Measurements from ENCODE around the gene TAS1R3. TPM values are rescaled to one million over a fixed set of nuclear protein-coding genes. Genes with fewer than 3 reads are reported as not detected.
A peak's percentile ranks its signal among the peaks of the same experiment; 100 is the strongest.
"Not testable (repeated sequence)": the region's sequence is repeated elsewhere in the genome, so short reads cannot be mapped to it uniquely, and the experiment has no call there.

Gene TAS1R3
- total RNA-seq, 2 experiments from 2014 or later, result 0.75 to 0.78 TPM

DNA sequence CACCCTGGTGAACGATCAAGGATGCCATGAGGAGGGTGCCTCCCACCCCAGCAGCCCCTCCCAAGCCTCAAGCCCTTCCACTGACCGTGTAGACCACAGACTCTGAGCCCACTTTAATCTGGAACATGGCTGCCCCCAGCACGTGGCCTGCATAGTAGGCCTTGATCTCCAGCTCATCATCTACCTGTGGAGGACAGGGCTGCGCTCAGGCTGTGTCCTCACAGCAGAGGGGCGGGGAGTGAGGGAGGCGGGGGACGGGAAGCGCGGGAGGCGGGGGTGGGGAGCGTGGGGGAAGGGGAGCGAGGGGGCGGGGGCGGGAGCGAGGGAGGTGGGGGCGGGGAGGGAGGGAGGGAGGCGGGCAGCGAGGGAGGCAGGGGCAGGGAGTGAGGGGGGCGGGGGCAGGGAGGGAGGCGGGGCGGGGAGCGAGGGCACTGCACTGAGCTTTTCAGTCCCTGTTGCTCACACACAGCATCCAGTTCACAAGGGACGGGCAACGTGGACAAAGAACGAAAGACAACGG is 15.6 kb upstream of the TAS1R3 start:
- ChIA-PET CTCF (no interaction called here), POLR2A (interaction anchor here (1.0 to 1.4 kb wide), 2 partner anchors 56 to 84 kb away, joined by 3 read pairs; partner anchors contain the start of gene CCNL2)
- H3K27me3 Mint-ChIP-seq, result no peaks in the 10 kb centered on the region
- peaks cover 9% of the 10 kb centered on the region for H3K4me1 Mint-ChIP-seq
- H3K9me3 Mint-ChIP-seq, result no peaks in the 10 kb centered on the region
- no peak for DNase-seq
- peaks cover 37% of the 10 kb centered on the region for H3K36me3 Mint-ChIP-seq (ENCODE audit: low read depth)
- no peak overlapping the region for H3K4me3 Mint-ChIP-seq
- no peak overlapping the region for H3K27ac Mint-ChIP-seq

- H3K27ac Mint-ChIP-seq, H3K4me1 Mint-ChIP-seq, H3K27me3 Mint-ChIP-seq, CTCF ChIA-PET, H3K9me3 Mint-ChIP-seq, DNase-seq, H3K4me3 Mint-ChIP-seq: not testable (repeated sequence)
- peaks cover 35% of the 10 kb centered on the region for H3K36me3 Mint-ChIP-seq (ENCODE audit: low read depth)
- POLR2A ChIA-PET, result interaction anchor here (1.0 to 1.4 kb wide), 2 partner anchors 55 to 83 kb away, joined by 3 read pairs; partner anchors contain the start of gene CCNL2
Observed at GRCh38 chr1:1316199-1316598, 14.9 kb upstream of the TAS1R3 start.

GRCh38 chr1:1317420-1317819 is 13.7 kb upstream of the TAS1R3 start:
- ChIA-PET CTCF (no interaction called here), POLR2A (no interaction called here)
- Mint-ChIP-seq H3K4me1 (peaks cover 17% of the 10 kb centered on the region), H3K4me3 (no peak overlapping the region), H3K27me3 (no peaks in the 10 kb centered on the region), H3K27ac (no peak overlapping the region), H3K36me3 (ENCODE audit: low read depth) (peaks cover 38% of the 10 kb centered on the region), H3K9me3 (no peaks in the 10 kb centered on the region)
- DNase-seq, result no peak

DNA sequence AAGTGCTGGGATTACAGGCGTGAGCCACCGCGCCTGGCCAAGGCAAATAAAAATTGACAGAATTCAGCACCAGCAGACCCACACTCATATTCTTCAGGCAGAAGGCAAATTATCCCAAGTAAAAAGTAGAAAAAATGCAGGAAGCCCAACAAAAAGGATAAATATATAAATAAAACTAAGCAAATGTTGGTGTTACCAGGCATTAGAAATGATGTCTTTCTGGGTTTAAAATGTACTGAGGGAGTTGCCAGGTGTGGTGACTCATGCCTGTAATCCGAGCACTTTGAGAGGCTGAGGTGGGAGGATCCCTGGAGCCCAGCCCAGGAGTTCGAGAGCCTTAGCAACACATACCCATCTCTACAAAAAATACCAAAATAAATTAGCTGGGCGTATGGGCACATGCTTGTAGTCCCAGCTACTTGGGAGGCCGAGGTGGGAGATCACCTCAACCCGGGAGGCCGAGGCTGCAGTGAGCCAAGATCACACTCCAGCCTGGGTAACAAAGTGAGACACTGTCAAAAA is 12.9 kb upstream of the TAS1R3 start:
- H3K9me3 Mint-ChIP-seq, result no peaks in the 10 kb centered on the region
- H3K4me1 Mint-ChIP-seq, result peaks cover 21% of the 10 kb centered on the region
- ChIA-PET POLR2A (no interaction called here), CTCF (no interaction called here)
- H3K36me3 Mint-ChIP-seq (ENCODE audit: low read depth), result peaks cover 33% of the 10 kb centered on the region
- no peak overlapping the region for H3K4me3 Mint-ChIP-seq
- no peak overlapping the region for H3K27ac Mint-ChIP-seq
- DNase-seq, result no peak
- no peaks in the 10 kb centered on the region for H3K27me3 Mint-ChIP-seq

DNA sequence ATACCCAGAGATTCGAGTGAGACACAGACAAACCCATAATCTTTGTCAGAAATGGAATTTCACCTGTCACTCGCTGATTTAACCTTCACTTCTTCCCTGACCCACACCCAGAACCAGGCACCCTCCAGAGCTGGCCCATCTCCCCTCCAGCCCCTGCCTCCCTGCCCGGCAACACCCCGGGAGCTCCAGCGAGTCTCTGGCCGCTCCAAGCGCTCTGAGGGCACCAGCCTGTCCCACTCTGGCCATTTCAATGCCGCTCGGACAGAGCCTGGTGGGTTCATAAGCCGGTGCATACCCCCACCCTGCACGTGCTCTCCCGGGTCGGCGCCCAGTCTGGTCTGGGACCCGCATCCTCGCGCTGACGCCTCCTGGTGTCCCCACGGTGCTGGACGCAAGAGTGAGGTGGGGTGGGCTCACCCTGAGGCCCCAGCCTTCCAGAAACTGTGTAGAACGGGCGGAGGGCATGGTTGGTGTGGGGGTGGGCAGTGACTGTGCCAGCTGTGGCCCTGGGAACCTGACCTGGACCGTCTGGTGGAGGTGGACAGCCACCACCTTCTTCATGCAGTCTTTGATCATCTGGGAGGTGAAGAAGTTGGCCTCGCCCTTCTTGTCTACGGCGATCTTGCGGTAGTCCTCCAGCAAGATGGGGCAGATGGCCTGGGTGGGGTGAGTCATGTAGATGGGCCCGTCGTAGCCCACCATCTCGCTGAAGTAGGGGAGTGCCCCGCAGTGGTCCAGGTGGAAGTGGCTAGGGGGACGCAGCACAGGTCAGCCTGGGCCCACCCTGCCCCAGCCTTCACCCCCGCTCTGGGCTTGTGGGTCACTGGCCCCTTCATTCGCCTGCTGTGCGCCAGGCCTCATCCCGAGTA is 12.1 kb upstream of the TAS1R3 start:
- peaks cover 26% of the 10 kb centered on the region for H3K4me1 Mint-ChIP-seq
- H3K36me3 Mint-ChIP-seq (ENCODE audit: low read depth), result peaks cover 34% of the 10 kb centered on the region
- H3K9me3 Mint-ChIP-seq, result no peaks in the 10 kb centered on the region
- H3K27me3 Mint-ChIP-seq, result no peaks in the 10 kb centered on the region
- no peak for DNase-seq
- no peak overlapping the region for H3K4me3 Mint-ChIP-seq
- CTCF ChIA-PET, result no interaction called here
- POLR2A ChIA-PET, result no interaction called here
- H3K27ac Mint-ChIP-seq, result no peak overlapping the region

GRCh38 chr1:1319646-1319941 is 11.5 kb upstream of the TAS1R3 start:
- ChIA-PET POLR2A (no interaction called here), CTCF (no interaction called here)
- peaks cover 34% of the 10 kb centered on the region for H3K36me3 Mint-ChIP-seq (ENCODE audit: low read depth)
- peaks cover 28% of the 10 kb centered on the region for H3K4me1 Mint-ChIP-seq
- no peak for DNase-seq
- H3K27me3 Mint-ChIP-seq, result no peaks in the 10 kb centered on the region
- no peak overlapping the region for H3K27ac Mint-ChIP-seq
- no peaks in the 10 kb centered on the region for H3K9me3 Mint-ChIP-seq
- H3K4me3 Mint-ChIP-seq, result no peak overlapping the region

GRCh38 chr1:1320666-1321448 is 10.2 kb upstream of the TAS1R3 start:
- Mint-ChIP-seq H3K27ac (no peak overlapping the region), H3K9me3 (no peaks in the 10 kb centered on the region), H3K27me3 (no peaks in the 10 kb centered on the region), H3K36me3 (ENCODE audit: low read depth) (peaks cover 25% of the 10 kb centered on the region), H3K4me3 (no peak overlapping the region), H3K4me1 (peaks cover 31% of the 10 kb centered on the region)
- CTCF ChIA-PET, result no interaction called here
- POLR2A ChIA-PET, result no interaction called here
- DNase-seq, result no peak

DNA sequence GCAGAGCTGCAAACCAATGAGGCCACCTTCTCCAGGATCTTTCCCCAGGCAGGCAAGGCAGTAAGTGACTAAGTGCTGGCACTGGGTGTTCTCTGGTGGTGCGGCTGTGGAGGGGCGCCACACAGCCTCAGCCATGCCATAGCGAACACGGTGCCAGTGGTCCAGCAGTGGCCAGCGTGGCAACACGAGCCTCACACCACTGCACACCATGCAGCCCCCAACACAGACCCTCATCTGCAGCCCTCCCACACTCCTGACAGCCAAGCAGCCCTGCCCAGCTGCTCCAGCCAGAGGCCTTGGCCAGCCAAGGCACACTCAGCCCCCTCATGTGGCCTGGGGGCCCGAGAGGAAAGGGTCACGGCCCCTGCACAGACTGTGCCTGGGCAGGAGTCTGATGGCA is 9.6 kb upstream of the TAS1R3 start:
- Mint-ChIP-seq H3K36me3 (ENCODE audit: low read depth) (peaks cover 24% of the 10 kb centered on the region), H3K4me3 (no peak overlapping the region), H3K27me3 (no peaks in the 10 kb centered on the region), H3K27ac (no peak overlapping the region), H3K4me1 (peaks cover 37% of the 10 kb centered on the region), H3K9me3 (no peaks in the 10 kb centered on the region)
- no peak for DNase-seq
- ChIA-PET CTCF (no interaction called here), POLR2A (no interaction called here)

DNA sequence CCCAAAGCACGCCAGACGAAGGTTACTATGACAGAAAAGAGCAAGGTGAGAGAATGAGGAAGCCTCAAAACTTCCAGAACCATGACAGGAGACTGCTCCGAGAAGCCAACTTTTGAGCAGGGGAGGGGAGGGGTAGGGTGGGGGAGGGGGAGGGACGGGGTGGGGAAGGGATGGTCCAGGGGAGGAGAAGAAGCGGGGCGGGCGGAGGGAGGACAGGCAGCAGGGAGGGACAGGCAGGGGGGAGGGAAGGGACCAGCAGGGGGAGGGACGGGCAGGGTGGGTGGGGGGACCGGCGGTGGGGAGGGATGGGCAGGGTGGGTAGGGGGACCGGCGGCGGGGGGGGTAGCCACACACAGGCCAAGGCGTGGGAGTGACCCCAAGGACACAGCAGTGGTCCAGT is 8.7 kb upstream of the TAS1R3 start:
- Mint-ChIP-seq H3K9me3 (no peaks in the 10 kb centered on the region), H3K4me1 (peaks cover 39% of the 10 kb centered on the region), H3K27me3 (no peaks in the 10 kb centered on the region), H3K27ac (peak overlapping the region; percentile 72), H3K36me3 (ENCODE audit: low read depth) (peaks cover 21% of the 10 kb centered on the region), H3K4me3 (peak overlapping the region; percentile 87)
- ChIA-PET CTCF (no interaction called here), POLR2A (interaction anchor here (1.6 kb wide), 1 partner anchor 9 kb away, joined by 6 read pairs; no protein-coding TSS in a partner anchor)
- DNase-seq, result no peak

DNA sequence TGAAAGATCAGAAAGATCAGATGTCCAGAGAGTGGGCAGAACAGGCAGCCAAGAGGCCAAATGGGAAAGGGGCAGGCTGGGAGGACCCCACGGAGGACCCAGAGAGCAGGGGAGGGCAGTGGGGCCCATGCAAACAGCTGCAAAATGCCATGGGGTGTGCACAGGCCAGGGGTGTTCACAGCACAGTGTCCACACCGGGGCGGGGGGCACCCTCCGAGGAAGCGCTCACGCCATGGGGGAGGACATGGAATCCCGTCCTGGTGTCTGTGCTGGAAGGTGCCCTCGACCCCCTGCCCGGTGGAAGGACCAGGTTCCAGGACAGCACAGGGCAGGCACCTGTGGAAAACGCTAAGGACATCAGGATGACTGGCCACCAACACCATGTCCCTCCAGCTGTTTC is 8.1 kb upstream of the TAS1R3 start:
- ChIA-PET POLR2A (interaction anchor here (1.6 kb wide), 1 partner anchor 10 kb away, joined by 6 read pairs; no protein-coding TSS in a partner anchor), CTCF (no interaction called here)
- H3K27me3 Mint-ChIP-seq, result no peaks in the 10 kb centered on the region
- peak overlapping the region; percentile 72 for H3K27ac Mint-ChIP-seq
- H3K4me1 Mint-ChIP-seq, result peaks cover 40% of the 10 kb centered on the region
- no peaks in the 10 kb centered on the region for H3K9me3 Mint-ChIP-seq
- peaks cover 18% of the 10 kb centered on the region for H3K36me3 Mint-ChIP-seq (ENCODE audit: low read depth)
- DNase-seq, result no peak
- H3K4me3 Mint-ChIP-seq, result peak overlapping the region; percentile 87

DNA sequence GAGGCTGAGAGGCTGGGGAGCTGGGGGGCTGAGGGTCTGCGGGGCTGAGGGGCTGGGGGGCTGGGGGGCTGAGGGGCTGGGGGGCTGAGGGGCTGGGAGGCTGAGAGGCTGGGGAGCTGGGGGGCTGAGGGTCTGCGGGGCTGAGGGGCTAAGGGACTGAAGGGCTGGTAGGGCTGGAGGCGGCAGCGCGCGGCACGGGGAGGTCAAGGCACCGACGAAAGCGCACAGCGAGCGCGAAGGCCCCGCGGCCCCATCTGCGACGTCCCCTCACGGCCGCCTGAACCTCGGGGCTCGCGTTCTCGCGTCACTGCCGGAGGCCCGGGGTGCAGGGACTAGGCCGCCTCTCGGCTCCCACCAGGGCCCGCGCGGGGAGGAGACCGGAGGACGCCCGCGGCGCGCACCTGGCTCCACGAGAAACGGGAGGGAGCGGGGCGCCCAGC is 7.0 kb upstream of the TAS1R3 start:
- H3K27me3 Mint-ChIP-seq, result no peaks in the 10 kb centered on the region
- H3K4me1 Mint-ChIP-seq, result peaks cover 40% of the 10 kb centered on the region
- no peaks in the 10 kb centered on the region for H3K9me3 Mint-ChIP-seq
- ChIA-PET CTCF (no interaction called here), POLR2A (interaction anchor here (1.6 kb wide), 1 partner anchor 11 kb away, joined by 6 read pairs; no protein-coding TSS in a partner anchor)
- H3K36me3 Mint-ChIP-seq (ENCODE audit: low read depth), result peaks cover 16% of the 10 kb centered on the region
- DNase-seq, result no peak
- peak overlapping the region; percentile 89 for H3K4me3 Mint-ChIP-seq
- H3K27ac Mint-ChIP-seq, result no peak overlapping the region

- Mint-ChIP-seq H3K27me3 (no peaks in the 10 kb centered on the region), H3K4me3 (peak within 1 kb of the TSS; percentile 89), H3K27ac (peak within 1 kb of the TSS; percentile 86), H3K9me3 (no peaks in the 10 kb centered on the region), H3K36me3 (ENCODE audit: low read depth) (peaks cover 11% of the 10 kb centered on the region), H3K4me1 (peaks cover 38% of the 10 kb centered on the region)
- ChIA-PET CTCF (interaction anchor here (0.8 to 1.1 kb wide), 2 partner anchors 47 to 203 kb away, joined by 3 to 4 read pairs; no protein-coding TSS in a partner anchor), POLR2A (interaction anchor here (0.8 to 2.7 kb wide), 9 partner anchors 10 to 167 kb away, joined by 3 to 11 read pairs (median 4); partner anchors contain the start of genes AURKAIP1 and CCNL2)
- peak; percentile 97 for DNase-seq
Observed at GRCh38 chr1:1324524-1325287, 6.4 kb upstream of the TAS1R3 start, which contains the start of the genes CPTP and INTS11. Gene CPTP, plus strand, starts transcription at chr1:1324802. Its CDS starts 2,109 bp downstream, at chr1:1326911. Gene INTS11, minus strand, starts transcription at chr1:1324660. Its CDS starts 52 bp downstream, at chr1:1324608.

Measured in activated CD4-positive, alpha-beta memory T cell treated with anti-CD3 and anti-CD28 coated beads, Interleukin-2, amount 10 ng/mL, durations not matched to agents 7 days and 5 days (primary cell).